Fibroblast of villous mesenchyme (primary cell): ENCODE results near the gene GRN. TPM values are rescaled to one million over a fixed set of nuclear protein-coding genes. Genes with fewer than 3 reads are reported as not detected.

Experiments used
- DNase-seq: peaks from one replicate; pipeline ENCODE4 v3.0.0-alpha.2; 2010; ENCODE audit warnings: low read depth
- H3K4me3 ChIP-seq: 2 replicates; pipeline ENCODE4 v1.5.1; 2011; ENCODE audit warnings: low read depth, mild to moderate bottlenecking, low read length
- small RNA-seq: library from RNA; depleted of rRNA; stranded (forward); fragments of <200 nt; gene quantifications from one replicate; pipeline ENCODE3, GENCODE V24; 2012
- total RNA-seq: library from RNA; depleted of rRNA; stranded (reverse); fragments of >200 nt; gene quantifications from 2 replicates; pipeline ENCODE4 v1.2.3, GENCODE V29; 2012
- TF ChIP-seq, protein P1 (sequence below): IDR thresholded peaks from 2 replicates; pipeline ENCODE4 v1.5.1; 2012; ENCODE audit warnings: low read depth, mild to moderate bottlenecking, low read length; ENCODE audit not compliant: insufficient read depth

Gene GRN
- total RNA-seq, 1 donor: 165 TPM

DNA sequence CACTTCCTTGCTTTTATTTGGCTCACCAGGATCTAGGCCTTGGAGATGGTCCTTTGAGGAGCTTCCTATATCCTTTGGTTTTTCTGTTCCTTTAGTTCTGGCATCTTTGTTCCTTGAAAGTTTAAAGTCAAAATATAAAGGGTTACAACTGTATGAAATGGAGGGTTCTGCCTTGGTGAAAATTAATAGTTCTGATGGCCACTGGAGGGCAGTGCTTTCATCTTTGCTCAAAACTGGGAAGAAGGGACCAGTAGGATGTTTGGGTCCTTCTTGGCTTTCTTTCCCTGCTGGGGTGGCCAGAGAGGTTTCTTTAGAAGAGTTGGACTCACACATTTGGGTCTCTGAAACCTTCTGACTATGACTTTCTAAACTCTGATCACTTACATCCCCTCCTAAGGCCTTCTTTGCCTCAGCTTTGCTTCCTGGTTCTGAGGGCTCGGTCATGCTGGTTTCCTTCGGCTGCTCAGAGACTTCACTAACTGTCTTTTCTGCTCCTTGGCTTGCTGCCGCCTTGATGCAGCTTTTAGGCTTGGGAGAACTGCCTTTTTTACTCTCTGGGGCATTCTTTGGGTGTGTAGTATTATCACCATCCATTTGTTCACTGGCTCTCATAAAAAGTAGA lies 55.2 kb downstream of the GRN start:
- TF ChIP-seq, protein P1, sequence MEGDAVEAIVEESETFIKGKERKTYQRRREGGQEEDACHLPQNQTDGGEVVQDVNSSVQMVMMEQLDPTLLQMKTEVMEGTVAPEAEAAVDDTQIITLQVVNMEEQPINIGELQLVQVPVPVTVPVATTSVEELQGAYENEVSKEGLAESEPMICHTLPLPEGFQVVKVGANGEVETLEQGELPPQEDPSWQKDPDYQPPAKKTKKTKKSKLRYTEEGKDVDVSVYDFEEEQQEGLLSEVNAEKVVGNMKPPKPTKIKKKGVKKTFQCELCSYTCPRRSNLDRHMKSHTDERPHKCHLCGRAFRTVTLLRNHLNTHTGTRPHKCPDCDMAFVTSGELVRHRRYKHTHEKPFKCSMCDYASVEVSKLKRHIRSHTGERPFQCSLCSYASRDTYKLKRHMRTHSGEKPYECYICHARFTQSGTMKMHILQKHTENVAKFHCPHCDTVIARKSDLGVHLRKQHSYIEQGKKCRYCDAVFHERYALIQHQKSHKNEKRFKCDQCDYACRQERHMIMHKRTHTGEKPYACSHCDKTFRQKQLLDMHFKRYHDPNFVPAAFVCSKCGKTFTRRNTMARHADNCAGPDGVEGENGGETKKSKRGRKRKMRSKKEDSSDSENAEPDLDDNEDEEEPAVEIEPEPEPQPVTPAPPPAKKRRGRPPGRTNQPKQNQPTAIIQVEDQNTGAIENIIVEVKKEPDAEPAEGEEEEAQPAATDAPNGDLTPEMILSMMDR: peak; percentile 53
- peak; percentile 42 for DNase-seq
- no peak overlapping the region for H3K4me3 ChIP-seq

Small RNA genes within 50 kb of the gene (small RNA-seq; reads per million reads assigned to genes)
- 0.28 reads per million for gene RF00012
- not detected for gene RNU6-453P

Other genes with a start within 250 kb of the GRN start
- gene HDAC5, start 221.7 kb upstream of the GRN start, total RNA-seq: 36.7 and 62.8 TPM in 2 replicates
- gene HROB, start 203.4 kb upstream of the GRN start, total RNA-seq: 3.0 and 3.2 TPM in 2 replicates
- gene ASB16, start 174.6 kb upstream of the GRN start, total RNA-seq: under 0.01 TPM in 1 of 2 replicates, not detected in the other
- gene TMUB2, start 158.3 kb upstream of the GRN start, total RNA-seq: 19.0 and 28.1 TPM in 2 replicates
- gene ATXN7L3, start 145.4 kb upstream of the GRN start, total RNA-seq: 43.6 and 48.3 TPM in 2 replicates
- 46.1 and 46.6 TPM in 2 replicates for gene UBTF, start 125.6 kb upstream of the GRN start, total RNA-seq
- not detected in 2 replicates for gene SLC4A1, start 77.2 kb upstream of the GRN start, total RNA-seq
- under 0.01 TPM in 1 of 2 replicates, not detected in the other for gene RUNDC3A, start 36.7 kb upstream of the GRN start, total RNA-seq
- gene SLC25A39, start 20.5 kb upstream of the GRN start, total RNA-seq: 58.9 and 61.7 TPM in 2 replicates
- gene FAM171A2, start 18.6 kb downstream of the GRN start, total RNA-seq: 0.86 and 2.6 TPM in 2 replicates
- gene ITGA2B, start 44.3 kb downstream of the GRN start, total RNA-seq: under 0.01 TPM in 2 replicates
- 23.8 and 31.1 TPM in 2 replicates for gene GPATCH8, start 158.1 kb downstream of the GRN start, total RNA-seq
- gene FZD2, start 212.2 kb downstream of the GRN start, total RNA-seq: 35.4 and 36.3 TPM in 2 replicates